Measurements from ENCODE around the gene TCF7L2.

The TCF7L2 gene

DNA sequence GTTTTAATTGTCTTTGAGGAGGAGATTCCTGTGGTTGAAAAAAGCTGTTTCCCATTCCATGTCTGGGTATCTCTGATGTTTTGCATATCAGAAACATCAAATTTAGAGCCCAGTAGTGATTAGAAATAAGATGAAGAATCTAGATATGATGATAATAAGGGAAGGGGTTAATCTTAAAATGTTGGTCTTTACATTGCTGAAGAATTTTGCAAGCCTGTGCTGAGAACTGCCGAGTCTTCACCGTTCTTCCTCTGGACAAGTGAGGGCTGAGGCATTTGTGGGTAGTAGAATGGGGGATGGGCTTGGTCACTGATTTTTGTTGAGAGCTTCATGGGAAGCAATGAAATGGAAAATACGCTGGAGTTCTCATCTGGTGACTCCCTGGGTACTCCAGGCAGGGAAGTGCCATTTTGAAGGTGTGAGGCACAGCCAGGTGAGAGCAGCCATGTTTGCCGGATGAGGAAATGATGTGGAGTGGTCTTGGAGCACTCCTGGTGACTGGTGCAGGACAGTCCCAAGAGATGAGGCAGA lies 10.2 kb downstream of the TCF7L2 start:
- H3K27ac ChIP-seq: no peak overlapping the region
- TF ChIP-seq, protein P1, sequence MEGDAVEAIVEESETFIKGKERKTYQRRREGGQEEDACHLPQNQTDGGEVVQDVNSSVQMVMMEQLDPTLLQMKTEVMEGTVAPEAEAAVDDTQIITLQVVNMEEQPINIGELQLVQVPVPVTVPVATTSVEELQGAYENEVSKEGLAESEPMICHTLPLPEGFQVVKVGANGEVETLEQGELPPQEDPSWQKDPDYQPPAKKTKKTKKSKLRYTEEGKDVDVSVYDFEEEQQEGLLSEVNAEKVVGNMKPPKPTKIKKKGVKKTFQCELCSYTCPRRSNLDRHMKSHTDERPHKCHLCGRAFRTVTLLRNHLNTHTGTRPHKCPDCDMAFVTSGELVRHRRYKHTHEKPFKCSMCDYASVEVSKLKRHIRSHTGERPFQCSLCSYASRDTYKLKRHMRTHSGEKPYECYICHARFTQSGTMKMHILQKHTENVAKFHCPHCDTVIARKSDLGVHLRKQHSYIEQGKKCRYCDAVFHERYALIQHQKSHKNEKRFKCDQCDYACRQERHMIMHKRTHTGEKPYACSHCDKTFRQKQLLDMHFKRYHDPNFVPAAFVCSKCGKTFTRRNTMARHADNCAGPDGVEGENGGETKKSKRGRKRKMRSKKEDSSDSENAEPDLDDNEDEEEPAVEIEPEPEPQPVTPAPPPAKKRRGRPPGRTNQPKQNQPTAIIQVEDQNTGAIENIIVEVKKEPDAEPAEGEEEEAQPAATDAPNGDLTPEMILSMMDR (conservative IDR thresholded peaks at IDR 0.05): no peak

DNA sequence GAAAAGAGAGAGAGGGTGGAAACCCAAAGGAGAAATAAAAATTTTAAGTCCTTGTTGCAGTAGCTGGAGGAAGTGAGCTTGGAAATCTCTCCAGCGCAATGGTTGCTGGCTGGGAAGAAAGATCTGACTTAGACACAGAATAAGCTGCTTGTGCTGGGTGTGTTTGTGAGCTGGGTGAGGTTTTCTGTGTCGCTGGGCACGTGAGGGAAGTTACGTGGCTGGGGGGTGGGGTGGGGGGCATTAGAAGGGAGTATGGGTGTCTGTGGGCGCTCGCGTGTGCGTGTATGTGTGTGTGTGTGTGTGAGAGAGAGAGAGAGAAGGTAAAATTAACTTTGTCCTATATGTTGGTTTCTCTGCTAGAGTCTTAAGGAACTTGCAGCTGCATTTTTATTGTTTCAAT lies 11.6 kb downstream of the TCF7L2 start:
- TF ChIP-seq, protein P1 (conservative IDR thresholded peaks at IDR 0.05): no peak
- H3K27ac ChIP-seq: no peak overlapping the region

DNA sequence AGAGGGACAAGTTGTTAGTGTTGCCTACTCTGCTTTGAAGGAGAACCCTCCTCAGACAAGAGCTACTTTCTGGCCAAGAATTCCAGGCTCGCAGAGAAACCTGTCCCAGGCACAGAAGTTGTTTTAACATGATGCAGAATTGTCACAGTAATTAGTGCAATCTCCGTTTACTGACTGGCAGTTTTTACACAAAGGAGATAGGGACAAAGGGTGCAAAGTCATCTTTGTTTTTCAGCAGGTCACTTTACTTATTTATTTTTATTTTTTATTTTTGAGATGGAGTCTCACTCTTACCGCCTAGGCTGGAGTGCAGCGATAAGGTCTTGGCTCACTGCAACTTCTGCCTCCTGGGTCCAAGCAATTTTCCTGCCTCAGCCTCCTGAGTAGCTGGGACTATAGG lies 12.3 kb downstream of the TCF7L2 start:
- no peak overlapping the region for H3K27ac ChIP-seq

DNA sequence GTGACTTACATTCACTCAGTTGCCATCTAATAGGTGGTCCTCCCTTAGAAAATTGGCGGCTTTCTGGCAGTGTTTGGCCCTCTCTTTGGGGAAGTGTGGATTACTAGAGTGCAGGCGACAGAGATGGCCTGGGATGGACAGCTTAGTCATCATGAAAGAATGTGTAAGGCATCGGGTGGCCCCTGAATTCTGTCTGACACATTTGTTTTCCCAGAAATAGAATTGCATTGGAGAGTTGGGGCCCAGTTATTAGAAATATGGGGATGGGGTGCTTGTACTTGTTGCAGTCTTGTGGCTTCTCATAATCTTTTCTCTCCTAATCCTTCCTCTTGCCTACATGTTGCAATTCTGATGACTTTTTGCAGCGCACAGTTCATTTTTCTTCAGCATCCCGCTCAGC lies 13.8 kb downstream of the TCF7L2 start:
- H3K27ac ChIP-seq: no peak overlapping the region
- TF ChIP-seq, protein P1 (conservative IDR thresholded peaks at IDR 0.05): no peak

More for the DNA sequence above, 12.3 kb downstream of the TCF7L2 start:
- TF ChIP-seq, protein P1 (conservative IDR thresholded peaks at IDR 0.05): no peak

DNA sequence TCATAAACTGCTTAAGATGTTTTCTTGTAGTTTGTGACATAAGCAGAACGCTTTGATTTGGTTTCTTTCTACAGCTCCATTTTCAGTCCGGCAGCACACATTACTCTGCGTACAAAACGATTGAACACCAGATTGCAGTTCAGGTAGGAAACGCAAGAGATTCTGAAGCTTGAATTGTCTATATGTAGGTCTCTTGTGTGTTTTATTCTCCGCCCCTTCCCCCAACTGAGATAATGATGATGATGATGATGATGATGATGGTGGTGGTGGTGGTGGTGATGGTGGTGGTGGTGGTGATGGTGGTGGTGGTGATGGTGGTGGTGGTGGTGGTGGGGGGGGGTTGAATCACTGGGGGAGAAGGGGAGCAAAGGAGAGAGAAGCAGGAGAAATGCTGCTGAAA lies 14.4 kb downstream of the TCF7L2 start:
- no peak overlapping the region for H3K27ac ChIP-seq
- TF ChIP-seq, protein P1 (conservative IDR thresholded peaks at IDR 0.05): no peak

DNA sequence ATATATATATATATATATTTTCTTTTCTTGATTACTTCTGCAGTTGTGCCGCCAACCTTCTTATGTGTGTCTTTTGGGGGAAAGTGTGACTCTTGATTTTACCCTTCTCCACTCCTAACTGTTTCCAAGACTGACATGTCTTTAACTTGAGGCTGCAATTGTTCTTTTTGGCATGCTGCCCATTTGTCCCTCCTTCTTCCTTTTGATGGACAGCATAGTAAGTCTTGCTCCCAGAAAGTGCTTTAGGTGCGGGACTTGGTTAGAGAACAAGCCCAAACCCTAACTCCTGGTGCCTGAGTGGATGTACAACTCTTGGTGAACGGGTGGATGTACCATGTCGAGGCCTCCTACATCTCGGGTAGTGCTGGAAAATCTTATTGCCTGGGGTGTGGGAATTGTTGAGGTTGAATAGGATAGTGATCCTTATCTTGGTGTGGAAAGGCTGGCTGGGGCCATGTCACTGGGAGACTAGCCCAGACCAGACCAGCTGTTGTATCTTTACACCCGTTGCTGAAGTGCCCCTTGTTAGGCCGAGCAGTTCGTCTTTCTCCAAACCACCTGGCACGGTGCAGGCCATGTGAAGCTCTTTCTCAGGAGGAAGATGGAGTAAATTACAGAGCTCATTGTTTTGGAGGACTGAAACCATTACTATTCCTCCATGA lies 16.3 kb downstream of the TCF7L2 start:
- no peak overlapping the region for H3K27ac ChIP-seq
- TF ChIP-seq, protein P1 (conservative IDR thresholded peaks at IDR 0.05): no peak

DNA sequence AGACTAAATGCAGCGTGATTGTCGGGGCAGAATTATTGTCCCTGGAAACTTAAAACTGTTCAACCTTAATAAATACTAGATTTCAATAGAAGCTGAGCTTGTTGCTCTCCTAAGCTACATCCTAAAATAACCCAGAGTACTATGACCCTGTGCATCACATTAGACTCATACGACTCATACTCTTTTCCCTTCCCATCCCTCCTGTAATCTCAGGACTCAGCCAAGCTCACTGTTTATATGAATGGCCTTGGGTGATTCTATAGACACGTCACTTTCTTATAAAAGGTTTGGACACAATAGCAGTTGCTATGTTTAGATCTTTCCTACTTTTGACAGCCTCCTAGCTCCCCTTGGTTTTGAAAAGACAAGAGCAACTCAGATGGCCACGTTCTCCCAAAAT lies 17.2 kb downstream of the TCF7L2 start:
- H3K27ac ChIP-seq: no peak overlapping the region
- TF ChIP-seq, protein P1 (conservative IDR thresholded peaks at IDR 0.05): no peak
